HG02610 (cell line): ENCODE measurements around the gene SBK3.
"Not testable (repeated sequence)": the region's sequence is repeated elsewhere in the genome, so short reads cannot be mapped to it uniquely, and the experiment has no call there.

Experiments used
- ATAC-seq: cut with Tn5 transposase; IDR thresholded peaks from one replicate; pipeline ENCODE4 v1.9.1; 2021; ENCODE audit warnings: mild to moderate bottlenecking, moderate library complexity; ENCODE audit not compliant: unreplicated experiment

SBK3 gene, protein sequence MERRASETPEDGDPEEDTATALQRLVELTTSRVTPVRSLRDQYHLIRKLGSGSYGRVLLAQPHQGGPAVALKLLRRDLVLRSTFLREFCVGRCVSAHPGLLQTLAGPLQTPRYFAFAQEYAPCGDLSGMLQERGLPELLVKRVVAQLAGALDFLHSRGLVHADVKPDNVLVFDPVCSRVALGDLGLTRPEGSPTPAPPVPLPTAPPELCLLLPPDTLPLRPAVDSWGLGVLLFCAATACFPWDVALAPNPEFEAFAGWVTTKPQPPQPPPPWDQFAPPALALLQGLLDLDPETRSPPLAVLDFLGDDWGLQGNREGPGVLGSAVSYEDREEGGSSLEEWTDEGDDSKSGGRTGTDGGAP

DNA sequence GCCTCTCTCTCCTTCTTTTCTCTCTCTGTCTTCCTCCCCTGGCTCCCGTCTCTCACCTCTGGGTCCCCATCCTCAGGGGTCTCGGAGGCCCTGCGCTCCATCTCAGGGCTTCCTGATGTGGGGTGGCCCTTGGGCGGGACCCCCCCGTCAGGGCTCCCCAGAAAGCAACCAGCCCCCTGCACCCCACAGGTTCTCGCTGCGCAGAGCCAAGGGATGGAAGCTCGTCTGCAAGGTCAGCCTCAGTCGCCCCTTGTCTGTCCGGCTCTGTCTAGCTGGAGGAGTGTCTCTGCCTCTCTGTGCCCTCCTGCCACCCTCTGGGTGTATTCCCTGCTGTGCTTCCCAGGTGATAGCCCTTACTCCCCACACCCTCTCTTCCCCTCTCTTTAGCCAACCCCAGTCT, at the start of gene SBK3:
SBK3 (minus strand) TSS at position 101 of the 400 bp plus-strand sequence; CDS start at position 101, 0 bp downstream.
- no peak for ATAC-seq

DNA sequence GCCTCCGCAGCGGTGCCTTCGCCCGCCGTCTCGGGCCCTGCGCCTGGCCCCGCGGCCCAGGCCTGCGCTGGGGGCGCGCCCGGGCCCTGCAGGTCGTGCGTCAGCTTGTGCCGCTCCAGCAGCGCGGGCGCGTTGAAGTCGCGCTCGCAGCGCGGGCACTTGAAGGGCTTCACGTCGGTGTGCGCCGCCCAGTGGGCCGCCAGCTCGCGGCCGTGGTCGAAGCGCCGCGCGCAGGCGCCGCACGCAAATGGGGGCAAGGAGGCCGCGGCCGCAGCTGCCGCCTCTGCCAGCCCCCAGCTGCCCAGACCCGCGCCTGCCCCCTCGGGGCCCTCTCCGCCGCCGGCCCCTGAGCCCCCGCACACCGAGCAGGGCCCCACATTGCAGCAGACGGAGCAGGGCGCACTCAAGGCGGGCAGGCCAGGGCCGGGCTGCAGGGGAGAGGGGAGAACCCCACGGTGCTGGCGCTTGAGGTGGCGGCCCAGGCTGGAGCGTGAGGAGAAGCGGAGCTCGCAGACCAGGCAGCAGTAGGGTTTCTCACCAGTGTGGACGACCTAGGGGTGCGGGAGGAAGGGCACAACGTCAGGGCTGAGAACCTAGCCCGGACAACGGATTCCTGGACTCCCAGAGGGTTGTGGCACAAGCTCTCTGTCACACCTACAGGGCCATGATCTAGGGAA, 47.9 kb upstream of the SBK3 start:
- ATAC-seq, result no peak

DNA sequence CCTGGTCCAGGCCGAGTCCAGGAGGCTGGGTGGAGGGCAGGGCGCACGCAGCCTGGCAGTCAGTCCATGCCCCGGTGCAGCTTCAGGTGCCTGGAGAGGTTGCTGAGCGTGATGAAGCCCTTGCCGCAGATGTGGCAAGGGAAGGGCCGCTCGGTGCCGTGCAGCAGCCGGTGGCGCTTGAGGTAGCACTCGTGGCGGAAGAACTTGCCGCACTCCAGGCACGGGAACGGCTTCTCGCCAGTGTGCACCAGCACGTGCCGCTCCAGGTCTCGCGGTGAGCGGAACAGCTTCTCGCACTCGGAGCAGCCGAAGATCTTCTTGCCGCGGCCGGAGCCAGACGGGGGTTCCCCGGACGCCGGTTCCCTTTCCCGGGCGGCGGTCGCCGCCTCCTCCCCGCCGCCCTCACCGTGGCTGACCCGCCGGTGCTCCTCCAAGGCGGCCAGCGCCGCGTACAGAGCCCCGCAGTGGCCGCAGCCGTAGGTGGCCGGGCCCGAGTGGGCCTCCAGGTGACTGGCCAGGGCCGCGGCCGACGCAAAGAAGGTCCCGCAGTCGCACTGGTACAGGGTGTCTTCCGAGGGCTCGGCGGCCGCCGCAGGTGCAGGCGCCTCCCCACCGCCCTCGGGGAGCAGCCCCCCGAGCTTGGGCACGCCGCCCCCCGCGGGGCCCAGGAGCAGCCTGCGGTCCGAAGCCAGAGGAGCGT, 47.2 kb upstream of the SBK3 start:
- no peak for ATAC-seq

DNA sequence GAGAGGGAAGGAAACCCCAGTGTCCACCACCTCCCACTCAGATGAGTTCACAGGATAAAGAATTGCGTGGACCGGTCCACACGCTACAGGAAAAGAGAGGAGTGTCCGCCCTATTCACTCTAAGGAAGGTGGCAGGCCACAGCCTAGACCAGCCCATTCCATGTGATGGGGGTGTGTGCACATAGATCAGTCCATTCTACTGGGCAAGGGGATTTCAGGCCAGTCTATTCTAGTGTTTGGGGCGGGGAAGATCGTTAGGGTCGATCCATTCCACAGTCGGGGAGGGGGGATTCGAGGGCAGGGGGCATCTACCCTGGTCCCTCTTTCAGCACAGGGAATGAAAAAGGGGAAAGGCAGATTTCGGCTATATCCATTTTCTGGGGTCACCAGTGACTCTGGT, 46.2 kb upstream of the SBK3 start:
- ATAC-seq, result no peak

DNA sequence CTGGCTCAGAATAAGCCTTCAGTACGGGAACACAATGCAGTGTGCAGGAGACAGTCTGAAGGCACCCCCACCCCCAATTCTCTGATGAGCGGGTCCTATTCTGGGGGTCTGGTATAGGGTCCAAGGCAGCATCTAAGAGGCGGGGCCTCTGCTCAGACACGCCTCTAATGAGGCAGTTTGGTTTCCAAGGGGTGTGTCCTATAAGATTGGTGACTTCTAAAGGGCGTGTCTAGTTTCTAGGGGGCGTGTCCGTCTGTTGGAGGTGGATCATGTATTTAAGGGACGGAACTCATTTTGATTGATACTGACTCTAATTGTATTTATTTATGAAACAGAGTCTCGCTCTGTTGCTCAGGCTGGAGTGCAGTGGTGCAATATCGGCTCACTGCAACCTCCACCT, 45.3 kb upstream of the SBK3 start:
- no peak for ATAC-seq

DNA sequence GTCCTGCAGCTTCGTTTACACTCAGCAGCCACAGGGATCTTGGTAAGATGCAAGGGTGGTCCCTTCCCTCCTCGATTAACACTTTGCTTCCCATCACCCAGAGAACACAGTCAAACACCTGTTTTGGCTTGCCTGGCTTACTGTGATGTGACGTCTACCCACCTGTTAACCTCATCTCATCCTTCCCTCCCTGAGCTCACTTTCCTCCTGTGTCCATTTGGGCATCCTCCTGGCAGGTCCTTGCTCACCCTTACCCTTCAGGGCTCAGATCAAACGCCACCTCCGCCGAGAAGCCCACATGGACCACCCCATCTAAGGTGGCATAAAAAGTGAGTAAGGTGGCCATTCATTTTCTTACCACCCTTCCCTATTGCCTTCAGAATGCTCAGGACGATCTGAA, 44.8 kb upstream of the SBK3 start:
- no peak for ATAC-seq

DNA sequence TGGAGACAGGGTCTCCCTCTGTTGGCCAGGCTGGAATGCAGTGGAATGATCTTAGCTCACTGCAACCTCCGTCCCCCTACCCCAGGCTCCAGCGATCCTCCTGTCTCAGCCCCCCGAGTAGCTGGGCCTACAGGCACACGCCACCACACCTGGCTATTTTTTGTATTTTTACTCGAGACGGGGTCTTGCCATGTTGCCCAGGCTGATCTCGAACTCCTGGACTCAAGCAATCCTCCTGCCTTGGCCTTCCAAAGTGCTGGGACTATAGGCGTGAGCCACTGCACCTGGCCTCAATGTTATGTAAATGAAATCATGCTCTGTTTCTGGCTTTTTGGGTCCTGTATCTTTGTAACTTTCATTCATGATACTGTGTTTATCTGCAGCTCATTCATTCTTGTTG, 43.4 kb upstream of the SBK3 start:
- no peak for ATAC-seq

DNA sequence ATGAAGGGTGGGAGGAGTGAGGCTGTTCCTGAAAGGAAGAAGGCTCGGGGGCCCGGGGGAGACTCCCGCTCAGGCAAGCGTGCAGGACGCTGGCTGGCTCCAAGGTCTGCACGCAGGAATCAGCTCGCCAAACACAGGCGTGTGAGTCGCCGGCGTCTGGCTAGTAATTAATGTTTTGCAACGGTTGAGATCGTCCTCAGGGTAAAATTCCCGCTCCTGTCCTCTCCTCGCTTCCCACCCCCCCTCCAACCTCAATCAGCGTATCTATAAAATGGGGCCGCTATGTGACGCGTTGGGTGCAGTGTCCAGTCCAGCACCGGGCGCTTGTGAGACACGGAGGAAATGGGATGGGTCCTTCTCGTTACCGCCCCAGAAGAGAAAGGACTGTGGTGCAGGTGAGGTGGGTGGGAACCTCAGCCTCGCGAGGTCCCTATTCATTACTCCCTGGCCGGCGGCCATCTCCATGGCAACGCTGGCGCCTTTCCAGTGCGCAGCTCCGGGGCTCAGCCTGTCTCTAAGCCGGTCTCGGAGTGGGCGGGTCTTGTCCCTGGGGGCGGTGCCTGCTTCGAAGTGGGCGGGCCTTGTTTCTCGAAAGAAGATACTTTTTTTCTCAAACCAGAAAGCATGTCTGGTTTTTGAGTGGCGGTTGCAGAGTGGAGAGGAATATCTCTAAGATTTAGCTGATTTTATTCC, 41.8 kb upstream of the SBK3 start:
- peak; percentile 81 for ATAC-seq

DNA sequence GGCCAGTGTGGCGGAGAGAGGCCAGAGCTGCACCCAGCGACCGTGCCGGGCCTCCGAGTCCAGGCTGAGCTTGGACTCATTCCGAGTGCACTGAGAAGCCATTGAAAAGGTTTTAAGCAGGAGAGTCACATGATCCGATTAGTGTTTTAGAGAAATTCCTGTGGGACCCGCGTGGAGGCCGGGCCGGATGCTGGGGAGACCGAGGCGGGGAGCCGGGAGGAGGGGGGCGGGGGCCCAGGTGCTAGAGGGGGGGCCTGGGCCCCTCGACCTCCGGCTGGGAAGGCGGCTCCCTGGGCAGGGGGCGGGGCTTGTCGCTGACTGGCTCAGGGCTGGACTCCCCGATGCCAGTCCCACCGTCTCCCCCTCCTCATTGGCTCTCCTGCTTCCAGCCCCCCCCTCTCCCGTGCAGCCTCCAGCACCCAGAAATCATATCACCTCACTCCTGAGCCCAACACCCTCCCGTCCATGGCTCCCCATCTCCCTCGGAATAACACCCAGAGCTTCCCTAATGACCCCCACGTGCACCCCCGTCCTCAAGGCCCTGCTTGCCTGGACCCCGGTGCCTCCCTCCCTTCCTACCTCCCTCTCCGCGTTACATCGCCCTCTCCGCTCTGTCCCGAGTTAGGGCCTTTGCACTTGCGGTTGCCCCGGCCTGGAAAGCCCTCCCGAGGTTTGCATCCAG, 40.5 kb upstream of the SBK3 start:
- no peak for ATAC-seq

DNA sequence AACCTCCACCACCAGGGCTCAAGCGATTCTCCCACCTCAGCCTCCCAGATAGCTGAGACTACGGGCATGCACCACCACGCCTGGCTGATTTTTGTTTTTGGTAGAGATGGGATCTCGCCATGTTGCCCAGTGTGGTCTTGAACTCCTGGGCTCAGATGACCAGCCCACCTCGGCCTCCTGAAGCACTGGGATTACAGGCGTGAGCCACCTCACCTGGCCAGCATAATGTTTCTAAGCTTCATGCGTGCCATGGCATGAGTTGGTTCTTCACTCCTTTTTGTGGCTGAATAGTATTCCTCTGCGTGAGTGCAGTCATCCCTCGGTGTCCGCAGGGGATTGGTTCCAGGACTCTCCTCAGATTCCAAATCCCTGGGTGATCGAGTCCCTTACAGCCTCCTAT, 39.5 kb upstream of the SBK3 start:
- no peak for ATAC-seq

DNA sequence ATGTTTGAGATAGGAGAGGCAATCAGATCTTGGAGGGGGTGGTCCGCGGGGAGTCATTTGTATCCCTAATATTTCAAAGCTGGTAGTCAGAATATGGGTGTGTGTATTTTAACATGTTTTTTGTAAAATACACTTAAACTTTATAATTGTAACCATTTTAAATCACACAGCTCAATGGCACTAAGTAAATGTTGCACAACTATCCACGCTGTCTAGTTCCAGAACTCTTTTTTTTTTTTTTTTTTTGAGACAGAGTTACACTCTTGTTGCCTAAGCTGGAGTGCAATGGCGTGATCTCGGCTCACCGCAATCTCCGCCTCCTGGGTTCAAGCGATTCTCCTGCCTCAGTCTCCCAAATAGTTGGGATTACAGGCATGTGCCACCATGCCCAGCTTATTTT, 38.6 kb upstream of the SBK3 start:
- ATAC-seq, result not testable (repeated sequence)

DNA sequence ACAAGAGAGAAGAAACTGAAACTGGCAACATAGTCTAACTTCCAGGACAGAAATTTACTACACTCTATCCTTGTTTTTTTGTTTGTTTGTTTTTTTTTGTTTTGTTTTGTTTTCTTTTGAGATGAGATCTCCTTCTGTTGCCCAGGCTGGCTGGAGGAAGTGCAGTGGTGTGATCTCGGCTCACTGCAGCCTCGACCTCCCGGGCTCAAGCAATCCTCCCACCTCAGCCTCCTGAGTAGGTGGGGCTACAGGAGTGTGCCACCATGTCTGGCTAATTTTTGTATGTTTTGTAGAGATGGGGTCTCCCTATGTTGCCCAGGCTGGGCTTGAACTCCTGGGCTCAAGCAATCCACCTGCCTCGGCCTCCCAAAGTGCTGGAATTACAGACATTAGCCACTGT, 36.9 kb upstream of the SBK3 start:
- ATAC-seq, result not testable (repeated sequence)

DNA sequence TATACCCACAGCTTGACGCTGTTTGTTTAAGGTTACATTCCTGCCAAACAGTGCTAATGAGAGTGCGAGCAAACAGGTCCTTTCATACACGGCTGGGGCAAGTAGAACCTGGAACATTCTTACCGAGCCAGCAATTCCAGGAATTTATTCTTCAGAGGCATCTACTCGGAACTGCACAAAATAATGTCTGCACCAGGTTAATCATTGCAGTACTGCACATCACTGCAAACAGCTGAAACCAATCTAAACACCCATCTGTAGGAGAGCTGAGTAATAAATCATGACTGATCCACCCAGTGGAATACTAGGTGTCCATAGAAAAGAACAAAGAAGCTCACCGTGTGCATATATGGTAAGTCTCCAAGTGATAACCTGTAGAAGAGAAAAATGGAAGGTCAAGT, 36.5 kb upstream of the SBK3 start:
- no peak for ATAC-seq

DNA sequence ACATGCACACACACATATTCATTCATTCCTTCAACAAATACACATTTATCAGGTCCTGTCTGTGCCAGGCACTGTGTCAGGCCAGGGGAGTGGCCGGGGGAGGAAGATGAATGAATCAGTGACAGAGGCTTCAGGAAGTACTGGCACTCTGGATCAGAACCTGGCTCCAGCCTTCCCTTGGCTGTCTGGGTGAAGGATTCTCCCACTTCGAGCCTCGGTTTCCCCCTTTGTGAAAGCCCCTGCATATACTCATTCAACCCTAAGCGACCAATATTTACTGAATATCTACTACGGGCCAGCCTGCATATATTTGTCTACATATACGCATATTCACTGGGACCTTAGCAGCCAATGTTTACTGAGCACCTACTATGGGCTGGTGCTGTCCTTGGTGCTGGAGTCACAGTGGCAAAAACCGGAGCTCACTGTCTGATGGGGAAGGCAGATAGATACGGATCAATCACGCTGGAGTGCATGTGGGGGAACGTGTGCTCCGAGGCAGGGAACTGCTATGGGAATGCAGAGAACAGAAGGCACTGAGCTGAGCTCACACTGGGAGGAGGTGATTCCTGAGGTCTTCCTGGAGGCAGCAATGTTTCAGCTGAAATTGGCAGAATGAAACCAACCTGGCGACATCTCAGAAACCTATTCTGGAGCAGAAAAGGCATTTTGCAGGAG, 35.9 kb upstream of the SBK3 start:
- no peak for ATAC-seq

DNA sequence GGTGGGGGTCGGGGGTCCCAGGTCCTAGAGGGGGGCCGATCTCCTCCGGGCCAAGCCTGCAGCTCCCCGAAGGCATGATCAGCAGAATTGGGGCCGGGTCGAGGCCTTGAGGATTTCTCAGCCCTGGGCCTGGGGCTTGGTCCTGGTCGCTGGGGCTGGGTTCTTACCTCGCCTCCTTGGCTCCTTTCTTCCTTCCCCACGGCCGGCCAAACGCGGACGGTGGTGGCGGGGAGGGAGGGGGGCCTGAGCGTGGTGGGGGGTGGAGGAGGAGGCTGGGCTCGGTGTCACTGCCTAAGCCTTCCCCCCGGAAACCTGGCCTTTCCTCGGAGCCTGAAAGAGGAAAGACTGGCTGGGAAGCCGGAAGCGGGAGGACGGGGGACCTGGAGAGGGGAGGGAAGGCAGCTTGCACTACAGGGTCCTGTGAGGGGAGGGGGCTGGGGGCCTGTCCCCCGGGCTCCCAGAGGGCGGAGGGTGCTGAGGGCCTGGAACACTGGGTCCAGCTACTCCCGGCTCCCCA, 35.3 kb upstream of the SBK3 start, which contains the start of gene ZNF579:
ZNF579 (minus strand) TSS at position 221 of the 517 bp plus-strand sequence. CDS start 1,209 bp downstream, outside the sequence.
- peak; percentile 45 for ATAC-seq

DNA sequence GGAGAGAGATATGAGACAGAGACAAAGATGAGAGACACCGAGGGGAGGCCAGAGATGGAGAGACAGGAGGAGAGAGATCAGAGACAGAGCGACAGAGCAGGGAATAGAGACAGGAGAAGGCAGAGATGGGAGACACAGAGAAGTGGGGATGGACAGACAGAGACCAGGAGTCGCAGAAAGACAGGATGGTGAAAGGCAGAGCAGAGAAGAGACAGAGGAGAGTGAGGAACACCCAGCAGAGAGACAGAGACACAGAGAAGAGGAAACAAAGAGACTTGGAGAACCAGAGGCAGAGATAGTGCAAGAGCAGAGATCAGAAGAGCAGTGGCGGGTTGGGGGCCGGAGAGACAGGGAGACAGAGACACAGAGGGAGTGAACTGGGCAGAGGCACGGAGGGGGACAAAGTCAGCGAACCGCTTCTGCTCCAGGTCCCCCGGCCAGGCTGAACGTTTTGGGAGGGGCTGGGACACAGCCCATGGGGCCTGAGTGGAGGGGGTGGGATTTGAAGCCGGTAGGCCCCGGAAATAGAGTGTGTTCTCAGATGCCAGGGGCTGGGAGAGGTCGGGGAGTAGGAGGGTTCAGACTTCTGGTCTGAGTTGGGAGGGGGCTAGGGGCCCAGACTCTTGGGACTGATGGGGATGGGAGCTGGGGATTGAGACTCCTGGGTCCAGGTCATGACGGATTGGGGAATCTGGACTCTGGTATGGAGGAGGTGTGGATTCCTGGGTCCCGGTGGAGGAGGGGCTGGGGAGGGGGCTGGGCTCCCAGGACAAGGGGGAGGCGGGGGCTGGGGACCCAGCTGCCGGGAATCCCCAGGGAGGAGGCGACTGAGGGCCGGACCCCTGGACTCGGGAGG, 34.7 kb upstream of the SBK3 start:
- ATAC-seq, result peak; percentile 23

DNA sequence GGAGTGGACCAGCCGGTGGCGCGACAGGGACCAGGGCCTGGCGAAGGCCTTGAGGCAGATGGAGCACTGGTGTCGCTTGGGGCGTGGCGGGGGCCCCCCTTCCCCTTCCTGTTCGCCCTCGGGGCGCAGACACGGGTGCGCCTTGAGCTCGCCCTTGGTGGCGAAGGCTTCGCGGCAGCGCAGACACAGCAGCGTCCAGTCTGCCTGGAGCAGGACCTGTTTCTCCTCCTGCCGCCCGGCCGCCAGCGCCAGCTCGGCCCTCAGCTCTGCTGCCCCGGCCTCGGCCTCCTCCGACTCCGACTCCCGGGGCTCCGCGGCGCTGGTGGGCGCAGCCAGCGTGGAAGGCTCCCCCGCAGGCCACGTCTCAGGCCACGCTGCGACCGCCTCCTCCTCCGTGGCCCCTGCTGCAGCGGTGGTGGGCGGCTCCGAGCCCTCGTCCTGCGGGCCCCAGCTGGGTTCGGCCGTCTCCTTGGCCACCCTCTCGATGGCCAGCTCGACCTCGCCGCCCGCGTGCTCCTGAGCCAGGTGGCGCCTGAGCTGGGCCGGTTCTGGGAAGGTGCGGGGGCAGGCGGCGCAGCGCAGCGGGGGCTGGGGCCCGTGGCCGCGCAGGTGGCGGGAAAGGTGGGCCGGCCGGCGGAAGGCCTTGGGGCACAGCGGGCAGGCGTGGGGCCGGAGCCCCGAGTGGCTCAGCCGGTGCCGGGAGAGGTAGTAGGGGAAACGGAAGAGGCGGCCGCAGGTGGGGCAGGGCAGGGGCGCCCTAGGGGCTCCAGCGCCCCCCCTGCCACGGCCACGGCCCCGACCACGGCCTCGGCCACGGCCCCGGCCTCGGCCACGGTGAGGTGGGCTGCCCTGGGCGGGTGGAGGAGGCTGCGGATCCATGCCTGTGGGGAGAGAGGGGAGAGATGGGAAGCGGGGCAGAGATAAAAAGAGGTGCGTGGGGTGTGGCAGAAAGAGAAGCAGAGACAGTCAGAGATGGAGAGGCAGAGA, 33.7 kb upstream of the SBK3 start:
- ATAC-seq, result no peak
